ENCODE results near the gene RPS16. TPM values are rescaled to one million over a fixed set of nuclear protein-coding genes. Genes with fewer than 3 reads are reported as not detected.

Gene RPS16
- total and polyA plus RNA-seq, 9 of the 15 experiments (the other 6 are each of a cell fraction or from before 2014, with no cell fraction given): 82.6 to 3,671 (median 2,204) TPM

DNA sequence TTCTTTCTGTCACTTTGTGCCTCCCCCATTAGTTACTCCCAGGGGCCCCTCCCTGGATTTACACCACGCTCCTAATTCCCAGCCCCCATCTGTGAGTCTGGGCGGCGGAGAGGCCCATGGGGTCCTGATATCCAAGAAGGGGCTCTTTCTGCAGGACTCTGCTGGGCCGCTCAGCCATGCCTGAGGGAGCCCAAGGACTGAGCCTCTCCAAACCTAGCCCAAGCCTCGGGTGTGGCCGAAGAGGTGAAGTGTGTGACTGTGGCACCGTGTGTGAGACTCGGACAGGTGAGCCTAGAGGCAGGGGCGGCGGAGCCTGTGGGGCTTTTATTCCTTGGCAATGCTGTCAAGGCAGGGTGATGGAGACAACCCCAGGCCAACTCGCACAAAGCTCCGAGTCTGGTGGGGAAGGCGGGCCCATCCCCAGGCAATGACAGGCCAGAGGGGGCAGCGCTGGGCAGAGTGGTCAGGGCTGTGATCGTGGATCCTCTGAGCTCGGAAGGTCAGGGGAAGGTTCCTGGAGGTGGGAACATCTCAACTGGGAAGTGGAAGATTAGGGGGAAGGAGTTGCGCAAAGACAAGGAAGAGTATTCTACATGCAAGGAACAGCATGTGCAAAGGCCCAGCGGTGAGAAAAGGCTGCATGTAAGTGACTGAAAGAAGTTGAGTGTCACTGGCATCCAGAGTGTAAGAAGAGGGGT is 21.7 kb downstream of the RPS16 start:
- Histone ChIP-seq H3K27me3 (ENCODE audit: control insufficient read depth in 2 of 2, insufficient read depth in 2 of 2, low read length in 2 of 2) (no peaks in the 10 kb centered on the region), H3K4me1 (replicated peaks in 1 of 2; ENCODE audit: control insufficient read depth in 2 of 2, insufficient read depth in 2 of 2, low read length in 2 of 2) (peaks cover 25 to 67% of the 10 kb centered on the region in 2 experiments), H3K9me3 (replicated peaks; ENCODE audit: control insufficient read depth, insufficient read depth, low read depth, low read length) (no peaks in the 10 kb centered on the region), H3K36me3 (ENCODE audit: control insufficient read depth, insufficient read depth, low read length) (peaks cover 21% of the 10 kb centered on the region; the same call in 2 of the 3 replicates), H3K4me3 (peak overlapping the region; percentile 71), H2AFZ (ENCODE audit: low read depth, low read length) (peak overlapping the region; percentile 38; the same call in 1 of the 2 replicates), H4K20me1 (replicated peaks; ENCODE audit: control insufficient read depth, insufficient read depth, low read length) (no peaks in the 10 kb centered on the region), H3K27ac (ENCODE audit: extremely low read depth, low read depth, low read length) (peak overlapping the region; percentile 15; the same call in 2 of the 3 replicates), H3K9me1 (ENCODE audit: control insufficient read depth, insufficient read depth, low read length) (no peaks in the 10 kb centered on the region), H3K4me2 (ENCODE audit: insufficient read depth, low read length) (peak overlapping the region; percentile 65), H3K79me2 (ENCODE audit: control insufficient read depth, insufficient read depth, low read length) (peaks cover 38% of the 10 kb centered on the region), H3K9ac (ENCODE audit: insufficient read depth in 1 of 2, low read depth in 2 of 2, low read length in 2 of 2) (peak overlapping the region; percentile 55 to 97; a peak in 3 of 4 replicates)
- BruUV-seq (replicated peaks): TSS peak; percentile 0
- intact Hi-C loops (cut with micrococcal nuclease): loop anchor here (5.0 kb wide), 2 partner anchors 187 to 292 kb away; no protein-coding TSS in a partner anchor
- ATAC-seq: 0 out of 3 replicates have a peak, but pooled peaks have one; percentile 10
- in situ Hi-C loops (cut with MboI): no loop called here
- WGBS (ENCODE audit: insufficient coverage, low coverage, missing lambda C conversion rate): 55% methylated on average over 18 of the region's 18 CpGs
- peak; percentile 43 to 52 (median 49) for DNase-seq (ENCODE audit: extremely low read depth in 1 of 4, low spot score in 3 of 4)
- CTCF ChIA-PET (ENCODE audit: low intra/inter-chr PET ratio): interaction anchor here (0.6 kb wide), 1 partner anchor 17 kb away, joined by 3 read pairs; no protein-coding TSS in a partner anchor
- POLR2A ChIA-PET: interaction anchor here (0.6 to 1.7 kb wide), 9 partner anchors 9 to 560 kb away, joined by 3 to 15 read pairs (median 5); partner anchors contain the start of genes RPS16 and SAMD4B
- peak; percentile 73 for FAIRE-seq
- no peak for TF ChIP-seq PRPF4 (IDR thresholded peaks at IDR 0.05; ENCODE audit: insufficient read depth, low read depth, low read length, poor library complexity, severe bottlenecking)
- no peak for TF ChIP-seq ZNF695 (CRISPR knock-in tag; IDR thresholded peaks at IDR 0.05)
- TF ChIP-seq, protein P1, sequence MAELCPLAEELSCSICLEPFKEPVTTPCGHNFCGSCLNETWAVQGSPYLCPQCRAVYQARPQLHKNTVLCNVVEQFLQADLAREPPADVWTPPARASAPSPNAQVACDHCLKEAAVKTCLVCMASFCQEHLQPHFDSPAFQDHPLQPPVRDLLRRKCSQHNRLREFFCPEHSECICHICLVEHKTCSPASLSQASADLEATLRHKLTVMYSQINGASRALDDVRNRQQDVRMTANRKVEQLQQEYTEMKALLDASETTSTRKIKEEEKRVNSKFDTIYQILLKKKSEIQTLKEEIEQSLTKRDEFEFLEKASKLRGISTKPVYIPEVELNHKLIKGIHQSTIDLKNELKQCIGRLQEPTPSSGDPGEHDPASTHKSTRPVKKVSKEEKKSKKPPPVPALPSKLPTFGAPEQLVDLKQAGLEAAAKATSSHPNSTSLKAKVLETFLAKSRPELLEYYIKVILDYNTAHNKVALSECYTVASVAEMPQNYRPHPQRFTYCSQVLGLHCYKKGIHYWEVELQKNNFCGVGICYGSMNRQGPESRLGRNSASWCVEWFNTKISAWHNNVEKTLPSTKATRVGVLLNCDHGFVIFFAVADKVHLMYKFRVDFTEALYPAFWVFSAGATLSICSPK (IDR thresholded peaks at IDR 0.05; ENCODE audit: borderline replicate concordance): no peak
- TF ChIP-seq POLR2B (IDR thresholded peaks at IDR 0.05; ENCODE audit: low read depth, partially characterized antibody): no peak
- no peak for TF ChIP-seq CC2D1A (IDR thresholded peaks at IDR 0.05)
- TF ChIP-seq TCF7L2 (IDR thresholded peaks at IDR 0.05; ENCODE audit: low read depth, low read length): no peak
- no peak for TF ChIP-seq JUN (IDR thresholded peaks at IDR 0.05; ENCODE audit: borderline replicate concordance, low read depth, low read length)
- TF ChIP-seq JUN (CRISPR knock-in tag; IDR thresholded peaks at IDR 0.05; ENCODE audit: borderline replicate concordance): no peak
- no peak for TF ChIP-seq FOXM1 (IDR thresholded peaks at IDR 0.05; ENCODE audit: low read depth)
- TF ChIP-seq FOXM1 (CRISPR knock-in tag; IDR thresholded peaks at IDR 0.05; ENCODE audit: low read depth): no peak
- no peak for TF ChIP-seq GTF2F1 (IDR thresholded peaks at IDR 0.05; ENCODE audit: low read depth, low read length)
- TF ChIP-seq RCOR1 (IDR thresholded peaks at IDR 0.05; ENCODE audit: borderline replicate concordance in 1 of 2, low read depth in 2 of 2, low read length in 2 of 2): no peak
- peak; percentile 80 for TF ChIP-seq CEBPB (tag; IDR thresholded peaks at IDR 0.05)
- TF ChIP-seq, protein P2, sequence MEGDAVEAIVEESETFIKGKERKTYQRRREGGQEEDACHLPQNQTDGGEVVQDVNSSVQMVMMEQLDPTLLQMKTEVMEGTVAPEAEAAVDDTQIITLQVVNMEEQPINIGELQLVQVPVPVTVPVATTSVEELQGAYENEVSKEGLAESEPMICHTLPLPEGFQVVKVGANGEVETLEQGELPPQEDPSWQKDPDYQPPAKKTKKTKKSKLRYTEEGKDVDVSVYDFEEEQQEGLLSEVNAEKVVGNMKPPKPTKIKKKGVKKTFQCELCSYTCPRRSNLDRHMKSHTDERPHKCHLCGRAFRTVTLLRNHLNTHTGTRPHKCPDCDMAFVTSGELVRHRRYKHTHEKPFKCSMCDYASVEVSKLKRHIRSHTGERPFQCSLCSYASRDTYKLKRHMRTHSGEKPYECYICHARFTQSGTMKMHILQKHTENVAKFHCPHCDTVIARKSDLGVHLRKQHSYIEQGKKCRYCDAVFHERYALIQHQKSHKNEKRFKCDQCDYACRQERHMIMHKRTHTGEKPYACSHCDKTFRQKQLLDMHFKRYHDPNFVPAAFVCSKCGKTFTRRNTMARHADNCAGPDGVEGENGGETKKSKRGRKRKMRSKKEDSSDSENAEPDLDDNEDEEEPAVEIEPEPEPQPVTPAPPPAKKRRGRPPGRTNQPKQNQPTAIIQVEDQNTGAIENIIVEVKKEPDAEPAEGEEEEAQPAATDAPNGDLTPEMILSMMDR (IDR thresholded peaks at IDR 0.05 in 2 of 3, conservative IDR thresholded peaks at IDR 0.05 in 1 of 3; ENCODE audit: insufficient read depth in 2 of 3, low read depth in 1 of 3, low read length in 3 of 3): peak; percentile 36 to 65 (median 48); a peak in 5 of 6 replicates
- TF ChIP-seq GATAD2A (IDR thresholded peaks at IDR 0.05): no peak
- no peak for TF ChIP-seq CBX1 (IDR thresholded peaks at IDR 0.05; ENCODE audit: low read depth)
- TF ChIP-seq FOXJ2 (tag; IDR thresholded peaks at IDR 0.05): no peak
- TF ChIP-seq BRD9 (IDR thresholded peaks at IDR 0.05; ENCODE audit: low read depth, partially characterized antibody): no peak
- TF ChIP-seq KLF16 (IDR thresholded peaks at IDR 0.05): no peak

Data from K562 (cell line).